Left renal pelvis (tissue), 4 donors: ENCODE data around the gene CREG1. TPM values are rescaled to one million over a fixed set of nuclear protein-coding genes. Genes with fewer than 3 reads are reported as not detected.

Source experiments
- DNase-seq, 4 donors: peaks; one replicate each; pipeline ENCODE4 v3.0.0-alpha.2; 2013; ENCODE audit warnings: low read depth in 4 of 4, low spot score in 3 of 4
- polyA plus RNA-seq, 4 donors: library from polyadenylated mRNA; unstranded; fragments of 120-200 nt; gene quantifications; one replicate each; pipeline ENCODE4 v1.2.1, GENCODE V29; 2013; ENCODE audit not compliant: insufficient read length in 4 of 4

CREG1 gene
- polyA plus RNA-seq, 4 donors = 86.3 to 143 (median 121) TPM

- DNase-seq = no peak
These were observed 43.3 kb downstream of the CREG1 start for GRCh38 chr1:167510244-167510643.

GRCh38 chr1:167509587-167509986, 44.0 kb downstream of the CREG1 start:
- DNase-seq = no peak

GRCh38 chr1:167507719-167508118, 45.8 kb downstream of the CREG1 start:
- no peak for DNase-seq

- DNase-seq = no peak
These were observed 49.1 kb downstream of the CREG1 start for GRCh38 chr1:167504467-167504827.

GRCh38 chr1:167503626-167504466, 49.7 kb downstream of the CREG1 start:
- DNase-seq = no peak

- no peak for DNase-seq
These were observed 50.7 kb downstream of the CREG1 start for GRCh38 chr1:167502719-167503462.

GRCh38 chr1:167502192-167502551, 51.4 kb downstream of the CREG1 start:
- DNase-seq = no peak

- no peak for DNase-seq
These were observed 51.9 kb downstream of the CREG1 start for GRCh38 chr1:167501515-167502191.

- DNase-seq = no peak
These were observed 53.2 kb downstream of the CREG1 start for GRCh38 chr1:167500283-167500860.

GRCh38 chr1:167499664-167500101, 53.9 kb downstream of the CREG1 start:
- DNase-seq = no peak

- no peak for DNase-seq
These were observed 54.5 kb downstream of the CREG1 start for GRCh38 chr1:167499106-167499505.

- no peak for DNase-seq
These were observed 56.6 kb downstream of the CREG1 start for GRCh38 chr1:167496797-167497619.

GRCh38 chr1:167493372-167493771, 60.2 kb downstream of the CREG1 start:
- DNase-seq = no peak

GRCh38 chr1:167492481-167492910, 61.1 kb downstream of the CREG1 start:
- DNase-seq = no peak

GRCh38 chr1:167491586-167492461, 61.7 kb downstream of the CREG1 start:
- DNase-seq = no peak
